GM10847 (cell line): ENCODE data around the gene TOB1.

Experiments
- POLR2A ChIP-seq: IDR thresholded peaks from 2 replicates; pipeline ENCODE4 v1.6.1; 2011; ENCODE audit not compliant: insufficient read length; ENCODE audit errors: extremely low read depth

The TOB1 gene

GRCh38 chr17:50816771-50817751 is 49.1 kb downstream of the TOB1 start:
- TF ChIP-seq POLR2A: no peak

DNA sequence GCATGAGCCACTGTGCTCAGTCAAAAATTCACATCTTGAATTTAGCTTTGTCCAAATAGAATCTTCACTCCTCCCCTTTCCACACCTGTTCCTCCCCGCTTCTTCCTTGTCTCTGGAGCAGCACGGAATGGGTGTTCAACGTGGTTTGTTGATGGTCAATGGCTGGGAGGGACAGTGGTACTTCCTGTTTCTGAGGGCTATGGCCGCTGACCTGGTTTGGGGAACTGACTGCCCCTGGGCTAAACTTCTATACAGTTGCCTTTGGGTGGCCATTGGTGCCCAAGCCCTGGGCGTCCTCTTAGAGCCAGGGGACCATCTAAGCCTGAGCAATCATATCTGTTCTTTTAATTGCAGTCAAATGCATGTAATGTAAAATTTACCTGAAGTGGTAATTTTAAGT is 49.9 kb downstream of the TOB1 start:
- no peak for TF ChIP-seq POLR2A

GRCh38 chr17:50815400-50815799 is 50.8 kb downstream of the TOB1 start:
- TF ChIP-seq POLR2A: no peak

DNA sequence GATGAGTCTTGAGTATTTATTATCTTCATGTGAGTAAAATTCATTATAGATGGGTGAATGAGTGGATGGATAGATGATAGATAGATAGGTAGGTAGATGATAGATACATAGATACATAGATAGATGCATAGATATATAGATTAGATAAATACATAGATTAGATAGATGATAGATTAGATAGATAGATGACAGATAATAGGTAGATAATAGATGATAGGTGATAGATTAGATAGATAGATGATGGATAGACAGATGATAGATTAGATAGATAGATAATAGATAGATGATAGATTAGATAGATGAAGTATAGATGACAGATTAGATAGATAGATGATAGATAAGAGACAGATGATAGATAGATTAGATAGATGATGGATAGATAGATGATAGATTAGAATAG is 52.6 kb downstream of the TOB1 start:
- TF ChIP-seq POLR2A: no peak
